ENCODE data around the gene ENAM.

- no peak for TF ChIP-seq EZH2 (IDR thresholded peaks at IDR 0.05)
- no peak for TF ChIP-seq CTCF (IDR thresholded peaks at IDR 0.05)
- TF ChIP-seq EZH2phosphoT487 (IDR thresholded peaks at IDR 0.05), result no peak
Observed at GRCh38 chr4:70676554-70677090, 48.1 kb downstream of the ENAM start.

Data from neural progenitor cell (in vitro differentiated cells).